Hematopoietic multipotent progenitor cell treated with erythropoietin and hydrocortisone succinate and interleukin-3 and kit ligand, for 8 days (in vitro differentiated cells): ENCODE results near the gene VAC14.
"Not testable (repeated sequence)": the region's sequence is repeated elsewhere in the genome, so short reads cannot be mapped to it uniquely, and the experiment has no call there.

Source experiments
- DNase-seq: peaks from one replicate; pipeline ENCODE4 v3.0.0-alpha.2; 2015

The VAC14 gene

DNA sequence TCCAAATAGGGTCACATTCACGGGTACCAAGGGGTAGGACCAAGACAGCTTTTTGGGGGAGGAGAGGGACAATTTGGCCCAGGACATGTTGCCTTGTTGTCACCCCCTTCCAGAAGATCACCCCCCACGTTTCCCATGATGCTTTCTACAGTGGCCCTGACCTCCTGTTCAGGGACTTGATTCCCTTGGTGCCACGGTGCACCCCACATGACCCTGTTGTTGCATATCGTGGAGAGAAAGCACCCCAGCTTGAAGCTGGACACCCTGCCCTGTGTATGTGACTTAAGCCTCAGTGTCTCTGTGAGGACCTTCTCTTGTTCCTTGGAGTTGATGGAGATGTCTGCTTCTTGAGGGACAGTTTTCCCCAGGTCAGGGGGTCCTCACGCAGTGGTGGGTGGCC lies 142.0 kb downstream of the VAC14 start:
- no peak for DNase-seq

DNA sequence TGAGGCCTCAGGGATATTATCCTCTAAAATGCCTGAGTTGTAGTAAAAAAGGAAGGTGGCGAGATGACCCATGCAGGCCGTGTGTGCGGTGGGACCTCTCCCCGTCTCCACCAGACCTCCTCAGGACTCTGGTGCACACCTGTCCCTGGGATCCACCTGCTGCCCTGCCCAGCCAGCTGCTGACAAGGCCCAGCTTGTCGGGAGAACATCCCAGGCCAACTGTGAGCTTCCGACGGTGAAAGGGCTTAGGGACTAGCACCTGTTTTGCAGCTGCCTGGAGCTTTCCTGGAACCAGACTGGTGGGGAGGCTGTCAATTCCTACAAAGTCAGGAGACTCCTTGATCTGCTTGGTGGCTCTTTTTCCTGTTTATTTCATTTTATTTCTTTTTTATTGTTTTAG lies 143.0 kb downstream of the VAC14 start:
- no peak for DNase-seq

DNA sequence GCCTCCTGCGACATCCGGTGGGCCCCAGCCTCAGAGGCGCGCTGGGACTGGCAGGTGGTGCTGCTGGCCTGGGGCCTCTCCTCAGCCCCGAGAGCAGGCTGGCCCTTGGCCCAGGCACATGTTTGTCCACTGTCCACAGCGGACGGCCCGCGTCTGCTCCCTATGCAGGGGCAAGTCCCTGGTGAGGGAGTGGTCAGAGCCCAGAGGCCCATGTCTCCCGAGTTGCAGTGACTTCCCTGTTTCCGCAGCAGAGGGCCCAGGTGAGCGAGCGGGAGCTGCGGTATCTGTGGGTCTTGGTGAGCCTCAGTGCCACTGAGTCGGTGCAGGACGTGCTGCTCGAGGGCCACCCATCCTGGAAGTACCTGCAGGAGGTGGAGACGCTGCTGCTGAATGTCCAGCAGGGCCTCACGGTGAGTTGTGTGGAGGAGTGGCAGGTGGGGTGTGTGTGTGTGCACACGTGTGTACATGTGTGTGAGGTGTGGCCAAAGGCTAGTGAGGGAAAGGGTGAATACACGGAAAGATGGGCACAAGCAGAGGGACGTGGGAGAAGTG lies 144.2 kb downstream of the VAC14 start:
- no peak for DNase-seq

DNA sequence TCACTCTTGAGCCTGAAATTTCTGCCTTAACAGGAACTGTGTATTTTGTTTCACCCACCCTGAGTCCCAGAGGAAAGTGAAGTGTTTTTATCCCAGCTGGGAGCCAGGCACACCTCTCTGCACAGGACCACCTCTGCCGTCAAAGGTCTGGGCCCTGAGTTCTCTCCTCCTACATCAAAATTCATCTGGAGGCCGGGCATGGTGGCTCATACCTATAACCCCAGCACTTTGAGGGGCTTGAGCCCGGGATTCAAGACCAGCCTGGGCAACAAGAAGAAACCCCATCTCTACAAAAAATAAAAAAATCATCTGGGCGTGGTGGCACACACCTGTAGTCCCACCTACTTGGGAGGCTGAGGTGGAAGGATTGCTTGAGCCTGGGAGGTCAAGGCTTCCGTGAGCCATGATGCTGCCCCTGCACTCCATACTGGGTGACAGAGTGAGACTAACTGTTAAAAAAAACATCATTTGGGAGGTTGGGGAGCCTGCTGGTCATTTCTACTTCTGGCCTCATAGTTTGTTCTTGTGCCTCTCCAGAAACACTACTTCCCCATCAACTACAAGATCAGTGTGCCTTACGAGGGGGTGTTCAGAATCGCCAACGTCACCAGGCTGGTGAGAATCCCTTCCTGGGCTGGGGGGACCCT lies 144.8 kb downstream of the VAC14 start:
- DNase-seq, result no peak

DNA sequence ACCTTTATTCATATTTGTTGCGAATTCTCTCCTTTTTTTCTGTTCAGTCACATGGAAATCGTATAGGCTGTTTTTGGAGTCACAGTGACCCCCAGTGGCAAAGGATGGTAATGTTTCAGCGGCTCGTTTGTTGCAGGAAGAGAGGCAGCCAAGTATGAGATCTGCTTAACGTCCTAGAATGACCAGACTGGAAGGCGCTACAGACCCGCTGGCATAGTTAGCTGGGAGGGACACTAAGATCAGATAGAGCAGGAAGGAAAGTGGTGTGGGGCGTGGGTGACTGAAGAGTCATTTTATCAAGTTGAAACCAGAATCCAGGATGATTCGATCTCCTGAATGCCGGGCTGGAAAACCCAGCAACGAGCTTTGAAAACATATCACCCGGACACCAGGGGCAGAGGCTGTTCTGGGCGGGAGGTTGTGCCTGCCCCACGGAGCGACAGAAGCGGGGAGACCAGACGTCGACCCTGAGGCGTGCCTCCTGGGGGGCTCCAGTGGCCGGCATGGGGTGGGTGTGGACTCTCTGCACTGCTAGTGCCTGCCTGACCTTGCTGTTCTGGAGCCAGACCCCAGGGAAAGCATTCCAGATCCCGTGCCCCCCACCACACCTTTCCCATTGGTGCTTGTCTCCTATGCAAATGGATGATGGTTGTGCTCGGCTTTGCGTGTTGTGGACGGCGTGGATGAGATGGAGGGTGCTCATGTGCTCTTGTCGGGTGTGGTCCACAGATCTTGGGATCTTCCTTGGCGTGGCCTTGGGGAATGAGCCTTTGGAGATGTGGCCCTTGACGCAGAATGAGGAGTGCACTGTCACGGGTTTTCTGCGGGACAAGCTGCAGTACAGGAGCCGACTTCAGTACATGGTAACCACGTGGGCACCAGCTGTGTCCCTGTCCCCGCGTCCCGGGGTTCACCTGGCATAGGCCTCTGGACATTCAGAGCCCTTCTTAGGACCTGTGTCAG lies 146.9 kb downstream of the VAC14 start:
- peak; percentile 91 for DNase-seq

DNA sequence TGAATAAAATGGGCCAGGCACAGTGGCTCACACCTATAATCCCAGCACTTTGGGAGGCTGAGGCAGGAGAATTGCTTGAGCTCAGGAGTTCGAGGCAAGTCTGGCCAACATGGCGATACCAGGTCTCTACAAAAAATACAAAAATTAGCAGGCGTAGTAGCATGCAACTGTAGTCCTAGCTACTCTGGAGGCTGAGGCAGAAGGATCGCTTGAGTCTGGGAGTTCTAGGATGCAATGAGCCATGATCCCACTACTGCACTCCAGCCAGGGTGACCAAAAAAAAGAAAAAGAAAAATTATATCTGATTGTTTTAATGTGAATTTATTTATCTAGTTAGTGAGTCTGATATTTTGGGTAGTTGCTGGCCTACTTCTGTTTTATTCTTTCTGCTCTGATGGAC lies 147.6 kb downstream of the VAC14 start:
- no peak for DNase-seq

DNA sequence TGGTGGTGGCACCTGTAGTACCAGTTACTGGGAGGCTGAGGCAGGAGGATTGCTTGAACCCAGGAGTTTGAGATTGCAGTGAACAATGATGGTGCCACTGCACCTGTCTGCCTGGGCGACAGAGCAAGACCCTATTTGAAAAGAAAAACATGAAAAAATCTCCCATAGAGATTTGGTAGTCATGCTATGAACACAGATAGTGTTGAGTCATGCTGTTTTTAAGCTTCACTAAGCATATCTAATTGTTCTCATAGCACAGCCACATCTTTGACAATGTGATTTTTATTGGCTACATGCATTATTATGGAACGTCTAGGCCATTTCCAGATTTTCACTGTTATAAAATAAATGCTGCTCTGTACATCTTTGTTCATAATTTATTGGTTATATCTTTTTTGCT lies 148.6 kb downstream of the VAC14 start:
- no peak for DNase-seq

DNA sequence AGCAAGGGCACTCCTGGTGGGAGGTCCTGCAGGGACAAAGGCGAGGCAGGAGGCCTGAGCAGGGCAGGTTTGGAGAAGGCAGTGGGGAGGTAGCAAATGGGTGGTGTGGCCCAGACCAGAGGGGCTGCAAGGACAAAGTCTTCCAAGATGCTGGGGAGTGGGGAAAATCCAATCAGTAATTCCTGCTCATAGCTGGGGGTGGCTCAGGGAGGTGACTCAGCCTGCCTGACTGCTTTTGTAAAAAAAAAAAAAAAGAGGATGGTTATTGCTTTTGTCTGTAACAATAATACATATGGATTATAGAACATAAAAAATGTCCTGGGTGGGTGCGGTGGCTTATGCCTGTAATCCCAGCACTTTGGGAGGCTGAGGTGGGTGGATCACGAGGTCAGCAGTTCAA lies 149.4 kb downstream of the VAC14 start:
- DNase-seq, result no peak

DNA sequence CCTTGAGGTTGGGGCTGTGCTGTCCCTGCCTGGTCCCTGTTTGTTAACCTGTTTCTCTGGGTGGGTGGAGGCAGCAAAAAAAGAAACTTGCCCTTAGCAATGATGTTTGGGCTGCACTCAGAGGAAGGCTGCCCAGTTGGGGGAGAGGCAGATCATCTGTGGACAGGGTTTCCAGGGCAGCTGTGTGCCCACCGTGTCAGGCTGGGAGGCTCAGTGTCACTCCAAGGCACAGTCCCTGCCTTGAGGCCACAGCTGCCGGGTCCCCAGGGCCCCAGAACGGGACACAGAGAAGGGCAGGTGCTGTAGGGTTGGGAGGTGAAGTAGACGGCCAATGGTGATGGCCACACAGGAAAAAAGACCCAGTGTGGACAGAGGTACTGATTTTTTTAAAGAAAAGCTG lies 150.7 kb downstream of the VAC14 start:
- no peak for DNase-seq

DNA sequence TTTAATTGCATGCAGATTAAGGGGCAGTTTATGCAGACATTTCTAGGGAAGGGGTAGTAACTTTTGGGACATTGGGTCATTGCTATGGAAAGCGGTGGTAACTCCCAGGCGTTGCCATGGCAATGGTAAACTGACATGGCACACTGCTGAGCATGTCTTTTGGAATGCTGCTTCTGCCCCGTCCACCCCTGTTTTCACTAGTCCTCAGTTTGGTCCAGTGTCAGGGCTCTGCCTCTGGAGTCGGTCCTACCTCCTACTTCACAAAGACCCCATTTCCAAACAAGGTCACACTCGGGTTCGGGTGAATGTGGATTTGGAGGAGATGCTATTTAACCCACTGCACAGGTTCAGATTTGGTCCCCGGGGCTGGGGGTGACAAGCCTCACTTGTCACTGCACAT lies 151.7 kb downstream of the VAC14 start:
- DNase-seq, result no peak

DNA sequence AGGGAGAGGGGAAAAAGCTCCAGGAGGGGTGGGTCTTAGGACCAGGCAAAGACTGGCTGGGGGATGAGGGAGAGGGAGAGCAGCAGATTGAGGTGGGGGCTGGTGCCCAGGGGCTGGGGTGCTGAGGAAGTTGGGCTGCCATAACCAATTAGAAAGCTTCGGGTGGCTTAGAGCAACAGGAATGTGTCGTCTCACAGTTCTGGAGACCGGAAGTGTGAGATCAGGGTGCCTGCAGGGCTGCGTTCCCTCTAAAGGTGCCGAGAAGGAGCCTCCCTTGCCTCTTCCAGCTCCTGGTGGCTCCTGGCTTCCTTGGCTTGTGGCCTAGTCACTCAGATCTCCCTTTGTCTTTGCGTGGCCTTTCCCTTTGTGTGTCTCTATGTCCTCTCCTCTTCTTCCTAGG lies 152.4 kb downstream of the VAC14 start:
- DNase-seq, result no peak

DNA sequence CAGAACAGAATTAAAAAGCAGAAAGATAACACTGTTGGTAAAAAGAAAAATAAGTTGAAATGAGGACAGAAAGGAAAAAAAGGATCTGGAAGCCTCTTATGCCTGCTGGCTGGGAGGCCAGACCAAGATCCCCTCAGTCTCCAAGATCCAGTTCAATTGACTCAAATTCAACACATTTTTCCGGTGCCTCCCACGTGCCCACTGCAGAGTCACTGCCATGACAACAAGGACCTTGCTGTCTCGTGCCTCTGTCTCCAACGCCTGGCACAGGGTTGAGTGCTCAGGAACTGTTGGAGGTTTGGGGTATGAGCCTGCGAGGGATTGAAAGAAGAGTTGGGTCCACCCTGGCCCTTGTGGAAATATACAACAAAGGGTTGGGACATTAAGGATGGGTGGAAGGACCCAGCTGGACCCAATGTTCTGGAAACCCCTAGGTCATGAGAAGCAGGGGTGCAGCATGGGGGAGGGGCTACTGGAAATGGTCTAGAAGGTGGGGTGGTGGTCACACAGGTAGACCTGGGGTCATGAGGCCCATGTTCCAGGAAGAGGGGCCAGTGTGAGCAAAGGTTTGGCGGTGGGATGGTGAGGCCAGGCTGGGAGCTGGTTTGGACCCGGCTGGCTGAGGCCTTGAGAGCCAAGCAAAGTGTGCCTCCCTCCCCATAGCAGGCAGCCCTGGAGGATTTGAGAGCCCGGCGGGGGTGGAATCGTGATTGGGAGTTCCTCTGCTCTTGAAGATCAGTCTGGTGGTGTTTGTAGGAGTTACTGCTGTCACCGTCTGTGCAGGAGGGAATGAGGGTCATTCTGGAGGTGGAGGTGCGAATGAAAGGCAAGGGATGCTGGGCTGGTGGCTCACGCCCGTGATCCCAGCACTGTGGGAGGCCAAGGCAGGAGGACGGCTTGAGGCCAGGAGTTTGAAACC lies 153.3 kb downstream of the VAC14 start:
- DNase-seq, result no peak

DNA sequence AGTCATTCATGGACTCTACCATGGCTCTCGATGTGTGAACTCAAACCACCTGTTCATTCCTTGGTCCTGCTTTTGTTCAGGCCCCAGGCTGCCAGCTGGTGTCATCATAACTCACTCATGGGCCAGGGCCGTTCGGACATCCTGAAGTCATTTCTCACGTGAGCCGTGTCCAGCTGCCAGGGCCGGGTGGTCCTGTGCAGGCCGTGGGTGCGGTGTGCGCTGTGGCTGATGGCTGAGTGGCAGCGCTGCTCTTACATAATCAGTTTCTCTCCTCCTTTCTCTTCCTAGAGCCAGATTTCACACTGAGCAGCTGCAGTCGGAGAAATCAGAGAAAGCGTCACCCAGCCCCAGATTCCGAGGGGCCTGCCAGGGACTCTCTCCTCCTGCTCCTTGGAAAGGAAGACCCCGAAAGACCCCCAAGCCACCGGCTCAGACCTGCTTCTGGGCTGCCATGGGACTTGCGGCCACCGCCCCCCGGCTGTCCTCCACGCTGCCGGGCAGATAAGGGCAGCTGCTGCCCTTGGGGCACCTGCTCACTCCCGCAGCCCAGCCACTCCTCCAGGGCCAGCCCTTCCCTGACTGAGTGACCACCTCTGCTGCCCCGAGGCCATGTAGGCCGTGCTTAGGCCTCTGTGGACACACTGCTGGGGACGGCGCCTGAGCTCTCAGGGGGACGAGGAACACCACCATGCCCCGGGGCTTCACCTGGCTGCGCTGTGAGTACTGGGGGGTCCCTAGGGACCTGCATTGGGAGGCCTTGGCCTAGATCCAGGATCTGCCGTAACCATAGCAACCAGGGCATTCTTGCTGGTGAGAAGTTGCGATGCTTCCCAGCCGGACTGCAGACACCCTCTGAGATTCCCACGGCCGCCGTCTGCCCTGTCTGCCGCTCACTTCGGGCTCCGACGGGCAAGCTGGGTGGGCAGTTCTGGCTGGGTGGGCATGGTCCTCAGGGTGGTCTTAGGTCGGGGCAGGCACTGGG lies 154.4 kb downstream of the VAC14 start, which contains the start of gene IL34:
Gene IL34 (plus strand): TSS at position 300 of the 982 bp plus-strand sequence. CDS start 389 bp downstream, at position 689.
- DNase-seq, result no peak

DNA sequence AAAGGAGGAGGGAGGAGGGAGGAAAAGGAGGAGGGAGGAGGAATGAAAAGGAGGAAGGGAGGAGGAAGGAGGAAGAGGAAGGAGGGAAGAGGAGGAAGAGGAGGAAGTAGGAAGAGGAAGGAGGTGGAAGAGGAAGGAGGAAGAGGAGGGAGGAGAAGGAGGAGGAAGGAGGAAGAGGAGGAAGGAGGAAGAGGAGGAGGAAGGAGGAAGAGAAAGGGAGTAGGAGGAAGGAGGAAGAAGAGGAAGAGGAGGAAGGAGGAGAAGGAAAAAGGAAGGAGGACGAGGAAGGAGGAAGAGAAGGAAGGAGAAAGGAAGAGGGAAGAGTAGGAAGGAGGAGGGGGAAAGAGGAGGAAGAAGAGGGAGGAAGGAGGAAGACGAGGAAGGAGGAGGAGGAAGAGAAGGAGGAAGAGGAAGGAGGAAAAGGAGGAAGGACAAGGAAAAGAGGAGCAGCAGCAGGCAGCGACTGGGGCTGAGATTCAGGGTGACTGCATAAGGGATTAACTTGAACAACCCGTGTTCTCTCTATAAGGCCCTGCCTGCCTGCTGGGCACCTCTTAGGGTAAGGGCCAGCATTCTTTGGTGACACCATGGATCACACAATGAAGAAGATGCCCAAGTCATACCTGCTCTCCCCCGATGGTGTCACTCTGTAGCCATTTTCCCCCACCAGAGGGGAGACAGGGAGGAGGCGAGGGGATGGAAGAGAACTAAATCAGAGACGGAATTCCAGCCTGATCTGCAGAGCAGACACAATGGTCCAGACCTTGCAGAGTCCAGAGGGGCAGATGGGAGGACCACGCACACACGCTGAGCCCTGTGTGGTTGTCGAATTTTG lies 156.0 kb downstream of the VAC14 start:
- DNase-seq, result no peak

DNA sequence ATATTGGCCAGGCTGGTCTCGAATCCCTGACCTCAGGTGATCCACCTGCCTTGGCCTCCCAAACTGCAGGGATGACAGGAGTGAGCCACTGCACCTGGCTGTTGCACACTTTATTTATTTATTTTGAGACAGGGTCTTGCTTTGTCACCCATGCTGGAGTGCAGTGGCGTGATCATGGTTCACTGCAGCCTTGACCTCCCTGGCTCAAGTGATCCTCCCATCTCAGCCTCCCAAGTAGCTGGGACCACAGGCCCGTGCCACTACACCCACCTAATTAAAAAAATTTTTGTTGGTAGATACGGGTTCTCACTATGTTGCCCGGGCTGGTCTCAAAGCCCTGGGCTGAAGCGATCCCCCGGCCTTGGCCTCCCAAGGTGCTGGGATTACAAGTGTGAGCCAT lies 157.7 kb downstream of the VAC14 start:
- DNase-seq, result not testable (repeated sequence)

DNA sequence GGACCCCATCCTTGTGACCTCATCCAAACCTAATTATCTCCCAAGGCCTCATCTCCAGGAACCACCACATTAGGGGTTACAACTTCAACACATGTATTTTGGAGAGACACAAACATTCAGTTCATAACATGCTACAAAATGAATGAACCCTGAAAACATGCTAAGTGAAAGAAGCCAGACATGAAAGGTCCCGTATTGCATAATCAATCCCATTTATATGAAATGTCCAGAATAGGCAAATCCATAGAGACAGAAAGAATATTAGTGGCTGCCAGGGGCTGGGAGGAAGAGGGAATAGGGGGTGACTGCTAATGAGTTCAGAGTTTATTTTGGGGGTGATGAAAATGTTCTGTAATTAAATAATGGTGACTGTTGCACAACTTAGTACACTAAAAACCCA lies 158.3 kb downstream of the VAC14 start:
- no peak for DNase-seq

DNA sequence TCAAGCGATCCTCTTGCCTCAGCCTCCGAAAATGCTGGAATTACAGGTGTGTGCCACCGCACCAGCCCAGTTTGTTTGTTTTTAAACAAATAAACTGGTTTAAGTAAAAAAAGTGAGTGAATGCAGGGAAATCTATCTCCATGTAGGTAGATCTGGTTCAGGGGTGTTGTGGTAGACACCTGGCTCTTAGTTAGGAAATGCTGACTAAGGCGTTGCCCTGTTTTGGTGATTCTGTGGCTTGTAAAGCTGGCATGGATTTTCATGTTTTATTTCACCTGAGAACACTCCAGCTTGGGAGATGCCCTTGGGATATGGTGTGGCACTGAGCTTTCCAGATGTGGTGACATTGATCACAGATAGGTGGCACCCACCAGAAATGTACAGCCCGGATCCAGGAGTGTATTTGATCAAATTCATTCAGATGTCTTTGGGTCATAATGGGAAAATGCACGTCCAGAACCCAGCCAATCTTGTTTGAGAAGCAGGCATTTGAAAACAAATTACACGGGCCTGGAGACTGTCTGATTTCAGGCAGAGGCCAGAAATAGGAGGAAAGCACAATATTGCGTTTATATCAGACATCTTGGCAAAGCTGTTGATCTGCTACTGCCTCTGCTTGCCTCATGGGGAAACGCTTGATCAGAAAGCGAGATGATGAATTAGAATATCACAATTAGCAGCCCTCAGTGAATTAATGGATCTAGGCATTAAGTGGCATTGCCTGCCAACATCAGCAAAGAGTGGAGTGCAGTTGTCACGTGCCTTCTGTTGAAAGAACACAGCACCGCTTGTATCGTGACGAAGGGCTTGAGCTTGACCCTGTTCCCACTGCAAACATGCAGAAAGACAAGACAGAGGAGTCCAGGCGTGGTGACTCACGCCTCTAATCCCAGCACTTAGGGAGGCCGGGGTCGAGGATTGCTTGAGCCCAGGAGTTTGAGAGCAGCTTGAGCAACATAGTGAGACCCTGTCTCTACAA lies 161.9 kb downstream of the VAC14 start:
- no peak for DNase-seq
